ENCODE data around the gene UBE2QL1.

DNA sequence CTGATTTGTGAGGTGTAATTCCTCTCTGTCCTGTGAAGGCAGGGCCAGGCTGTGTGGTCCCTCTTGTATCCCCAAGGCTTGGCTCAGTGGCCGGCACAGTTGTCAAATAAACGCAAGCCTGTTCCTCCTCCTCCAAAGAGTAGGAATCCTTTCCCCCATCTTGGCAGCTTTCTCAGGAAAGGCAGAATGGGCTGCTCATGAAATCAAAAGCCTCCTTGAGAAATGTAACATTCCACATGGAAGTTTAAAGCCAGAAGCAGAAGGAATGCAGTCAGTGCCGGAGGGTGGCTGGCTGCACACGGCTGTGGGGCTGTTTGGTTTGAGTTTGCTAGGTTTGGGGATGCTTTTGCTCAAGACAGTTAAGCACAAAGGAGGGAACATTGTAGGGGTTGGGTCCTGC, 35.8 kb upstream of the UBE2QL1 start:
- no peak for TF ChIP-seq YY1 (IDR thresholded peaks at IDR 0.05; ENCODE audit: insufficient read depth, insufficient read length)
- TF ChIP-seq ZNF274 (IDR thresholded peaks at IDR 0.05; ENCODE audit: low read depth, low read length), result no peak
- TF ChIP-seq SUZ12 (IDR thresholded peaks at IDR 0.05; ENCODE audit: extremely low read depth, insufficient read depth, insufficient read length), result no peak

All from NT2/D1 (cell line).